WI38 (cell line): ENCODE results near the gene RIMBP2.

Source experiments
- H3K4me3 ChIP-seq: 2 replicates; pipeline ENCODE4 v1.5.1; 2011; ENCODE audit warnings: low read depth, mild to moderate bottlenecking, control low read depth, low read length
- CTCF ChIP-seq: IDR thresholded peaks from 2 replicates; pipeline ENCODE4 v1.5.1; 2012; ENCODE audit warnings: low read depth, mild to moderate bottlenecking, control low read depth, low read length

RIMBP2 gene

GRCh38 chr12:130482448-130482847 is 233.7 kb downstream of the RIMBP2 start:
- no peak overlapping the region for H3K4me3 ChIP-seq
- no peak for TF ChIP-seq CTCF

DNA sequence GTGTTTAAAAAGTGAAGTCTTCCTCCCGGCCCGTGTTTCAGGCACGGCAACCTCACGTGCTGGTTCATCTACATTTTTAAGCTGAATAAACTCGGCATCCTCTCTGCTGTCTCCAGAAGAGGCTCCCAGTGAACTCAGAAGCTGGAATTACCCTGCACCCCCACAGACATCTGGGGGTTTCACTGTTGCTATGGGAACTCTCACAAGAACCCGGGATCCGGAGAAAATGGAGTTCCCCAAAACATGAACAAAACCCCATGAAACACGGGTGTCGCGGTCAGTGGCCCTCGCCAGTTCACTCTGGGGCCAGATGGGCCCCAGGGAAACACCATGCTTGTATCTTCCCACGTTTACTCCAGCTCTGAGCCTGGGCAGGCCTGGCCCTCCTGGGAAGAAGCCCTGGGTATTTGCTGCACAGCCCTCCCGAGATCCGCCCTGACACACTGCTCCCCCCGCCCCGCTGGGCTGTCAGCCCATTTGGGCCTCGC is 234.7 kb downstream of the RIMBP2 start:
- no peak overlapping the region for H3K4me3 ChIP-seq
- no peak for TF ChIP-seq CTCF

- no peak for TF ChIP-seq CTCF
- H3K4me3 ChIP-seq = no peak overlapping the region
Observed at GRCh38 chr12:130480887-130481286, 235.2 kb downstream of the RIMBP2 start.

GRCh38 chr12:130480231-130480630 is 235.9 kb downstream of the RIMBP2 start:
- H3K4me3 ChIP-seq = no peak overlapping the region
- no peak for TF ChIP-seq CTCF

DNA sequence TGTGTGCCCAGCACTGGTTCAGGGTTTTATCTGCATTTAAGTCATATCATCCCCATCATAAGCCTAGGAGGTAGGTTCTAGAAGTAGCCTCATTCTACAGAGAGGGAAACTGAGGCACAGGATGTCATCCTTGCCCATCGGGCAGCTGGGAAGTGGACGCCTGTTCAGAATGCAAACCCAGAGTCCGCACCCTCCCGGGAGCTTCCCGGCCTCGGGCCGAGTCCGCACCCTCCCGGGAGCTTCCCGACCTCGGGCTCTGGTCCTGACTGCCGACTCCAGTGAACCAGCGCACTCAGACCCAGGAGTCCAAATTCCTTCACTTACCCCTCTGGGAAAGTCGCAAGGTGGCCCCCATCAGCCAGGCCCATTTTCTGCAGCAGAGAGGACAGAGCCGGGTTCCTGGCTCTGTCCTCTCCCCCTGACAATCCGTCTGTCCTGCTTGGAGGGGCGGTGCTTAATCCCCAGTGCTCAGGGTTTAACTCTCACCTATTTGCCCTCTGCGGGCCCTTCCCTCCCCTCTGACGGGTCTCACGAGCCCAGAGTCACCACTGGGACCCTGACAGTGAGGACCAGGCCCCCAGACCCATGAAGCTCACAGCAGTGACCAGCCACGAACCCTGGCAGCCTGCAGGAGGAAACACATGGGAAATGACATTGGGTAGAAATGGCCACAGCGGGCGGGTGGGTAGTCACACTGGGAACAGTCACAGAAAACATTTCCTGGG is 236.5 kb downstream of the RIMBP2 start:
- no peak overlapping the region for H3K4me3 ChIP-seq
- no peak for TF ChIP-seq CTCF

- H3K4me3 ChIP-seq = no peak overlapping the region
- TF ChIP-seq CTCF = no peak
Observed at GRCh38 chr12:130478786-130479185, 237.3 kb downstream of the RIMBP2 start.

DNA sequence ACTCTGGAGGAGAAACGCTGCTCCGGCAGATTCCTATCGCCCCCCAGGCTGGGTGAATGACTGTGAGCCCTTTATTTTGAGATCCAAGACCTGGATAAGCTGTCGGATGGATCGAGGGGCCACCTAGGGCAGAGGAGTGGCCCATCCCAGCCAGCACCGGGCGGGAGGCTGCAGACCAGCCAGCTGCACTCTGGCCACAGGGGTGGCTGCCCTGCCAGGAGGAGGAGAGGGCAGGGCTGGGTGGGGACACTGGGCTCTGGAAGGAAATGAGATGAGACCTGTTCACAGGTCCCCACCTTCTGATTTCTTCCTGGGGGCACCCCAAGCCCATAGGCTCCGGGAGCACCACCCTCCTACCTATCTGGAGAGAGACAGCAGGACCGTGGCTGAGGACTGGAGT is 238.4 kb downstream of the RIMBP2 start:
- H3K4me3 ChIP-seq = no peak overlapping the region
- TF ChIP-seq CTCF = no peak
